GM15510 (cell line): Measurements from ENCODE around the gene DBN1.

Experiments used
- POLR2A ChIP-seq: IDR thresholded peaks from 3 replicates; pipeline ENCODE4 v1.6.1; 2011; ENCODE audit warnings: borderline replicate concordance; ENCODE audit not compliant: insufficient read length; ENCODE audit errors: extremely low read depth

The DBN1 gene

DNA sequence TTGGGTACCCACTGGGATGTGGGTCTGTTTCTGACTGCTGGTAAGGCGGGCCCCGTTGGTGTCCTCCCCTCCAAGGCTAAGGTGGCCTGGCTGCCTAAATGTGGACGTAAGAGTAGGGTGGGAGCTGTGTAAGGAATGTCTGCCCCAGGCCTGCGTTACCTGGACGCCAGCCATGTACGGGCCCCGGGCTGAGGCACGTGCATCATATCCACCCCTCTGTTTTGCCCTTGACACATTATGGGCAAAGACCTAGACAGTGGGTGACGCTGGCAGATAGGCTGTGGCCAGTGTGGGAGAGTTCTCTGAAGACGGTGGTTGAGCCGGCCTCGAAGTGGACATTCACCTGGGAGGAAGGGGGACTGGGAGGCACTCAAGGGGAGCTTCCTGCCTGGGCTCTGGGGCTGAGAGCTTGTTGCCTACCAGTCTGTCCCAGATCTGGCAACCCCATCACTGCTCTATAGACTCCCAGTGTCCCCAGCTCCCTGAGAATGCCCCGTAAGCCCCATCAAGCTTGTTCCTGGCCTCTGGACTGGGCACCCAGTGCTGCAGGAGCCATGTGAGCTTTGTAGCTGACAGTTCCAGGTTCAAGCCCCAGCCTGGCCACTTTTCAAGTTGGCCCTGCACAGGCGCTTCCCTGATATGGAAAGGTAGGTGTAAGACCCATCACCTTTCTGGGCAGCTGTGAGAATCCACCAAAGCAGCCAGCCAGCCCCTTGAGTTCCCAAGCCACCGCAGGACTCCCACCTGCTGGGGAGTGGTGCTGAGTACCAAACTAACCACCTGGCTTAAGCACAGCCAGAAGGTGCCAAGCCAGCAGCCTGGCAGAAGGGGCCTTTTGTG lies 30.1 kb downstream of the DBN1 start:
- no peak for TF ChIP-seq POLR2A

DNA sequence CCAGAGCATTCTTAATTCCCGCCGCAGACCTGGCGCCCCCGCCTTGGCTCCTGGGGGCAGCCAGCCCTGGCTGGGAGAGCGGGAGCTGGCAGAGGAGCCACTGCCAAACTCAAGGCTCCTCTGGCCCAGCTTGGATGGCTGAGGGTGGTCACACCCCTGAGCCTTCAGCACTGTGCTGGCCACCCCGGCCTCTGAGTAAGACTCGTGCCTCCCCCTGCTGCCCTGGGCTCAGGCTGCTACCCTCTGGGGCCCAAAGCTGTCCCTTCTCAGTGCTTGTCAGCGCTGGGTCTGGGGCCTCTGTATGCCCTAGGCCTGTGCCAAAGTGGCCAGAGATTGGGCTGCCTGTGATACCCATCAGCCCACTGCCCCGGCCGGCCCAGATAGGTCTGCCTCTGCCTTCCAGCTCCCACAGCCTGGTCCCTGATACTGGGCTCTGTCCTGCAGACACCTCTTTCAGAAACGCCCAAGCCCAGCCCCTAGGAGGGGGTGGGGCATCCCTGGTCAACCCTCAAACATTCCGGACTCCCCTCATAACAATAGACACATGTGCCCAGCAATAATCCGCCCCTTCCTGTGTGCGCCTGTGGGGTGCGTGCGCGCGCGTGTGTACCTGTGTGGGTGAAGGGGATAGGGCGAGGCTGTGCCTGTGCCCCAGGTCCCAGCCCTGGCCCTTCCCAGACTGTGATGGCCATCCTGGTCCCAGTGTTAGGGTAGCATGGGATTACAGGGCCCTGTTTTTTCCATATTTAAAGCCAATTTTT lies 31.2 kb downstream of the DBN1 start:
- TF ChIP-seq POLR2A: peak; percentile 5

DNA sequence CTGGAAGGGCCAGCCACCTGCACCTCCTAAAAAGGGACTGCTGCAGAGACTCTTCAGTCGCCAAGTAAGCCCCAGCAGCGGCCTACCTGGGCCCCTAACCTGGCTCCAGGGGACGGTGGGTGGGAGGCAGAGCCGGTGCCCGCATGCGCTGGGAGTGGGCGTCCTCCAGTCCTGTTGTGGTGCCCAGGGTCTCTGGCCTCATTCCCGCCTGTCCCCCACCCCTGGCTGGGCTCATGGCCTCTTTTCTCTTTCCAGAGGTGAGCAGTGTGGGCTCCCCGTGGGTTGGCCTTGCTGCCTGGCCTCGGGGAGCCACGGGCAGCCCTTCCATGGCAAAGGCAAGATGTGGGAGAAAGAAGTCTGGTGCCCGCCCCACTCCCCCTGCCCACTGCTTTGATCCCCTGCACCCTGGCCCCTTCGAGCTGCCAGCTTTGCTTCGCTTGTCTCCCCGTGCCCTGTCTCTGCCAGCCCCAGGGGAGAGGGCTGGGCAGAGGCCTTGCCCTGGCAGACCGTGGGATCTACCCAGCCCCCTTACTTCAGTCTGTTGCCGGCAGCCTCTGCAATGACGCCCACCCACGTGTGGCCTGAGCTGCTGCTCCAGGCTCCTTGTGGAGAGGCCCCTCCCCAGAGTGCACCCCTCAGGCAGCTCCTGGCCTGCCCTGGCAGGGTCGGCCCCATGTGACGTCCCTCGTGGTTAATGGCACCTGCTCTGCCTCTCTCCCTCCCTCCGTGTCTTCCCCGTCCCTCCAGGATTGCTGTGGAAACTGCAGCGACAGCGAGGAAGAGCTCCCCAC lies 32.2 kb downstream of the DBN1 start:
- no peak for TF ChIP-seq POLR2A

DNA sequence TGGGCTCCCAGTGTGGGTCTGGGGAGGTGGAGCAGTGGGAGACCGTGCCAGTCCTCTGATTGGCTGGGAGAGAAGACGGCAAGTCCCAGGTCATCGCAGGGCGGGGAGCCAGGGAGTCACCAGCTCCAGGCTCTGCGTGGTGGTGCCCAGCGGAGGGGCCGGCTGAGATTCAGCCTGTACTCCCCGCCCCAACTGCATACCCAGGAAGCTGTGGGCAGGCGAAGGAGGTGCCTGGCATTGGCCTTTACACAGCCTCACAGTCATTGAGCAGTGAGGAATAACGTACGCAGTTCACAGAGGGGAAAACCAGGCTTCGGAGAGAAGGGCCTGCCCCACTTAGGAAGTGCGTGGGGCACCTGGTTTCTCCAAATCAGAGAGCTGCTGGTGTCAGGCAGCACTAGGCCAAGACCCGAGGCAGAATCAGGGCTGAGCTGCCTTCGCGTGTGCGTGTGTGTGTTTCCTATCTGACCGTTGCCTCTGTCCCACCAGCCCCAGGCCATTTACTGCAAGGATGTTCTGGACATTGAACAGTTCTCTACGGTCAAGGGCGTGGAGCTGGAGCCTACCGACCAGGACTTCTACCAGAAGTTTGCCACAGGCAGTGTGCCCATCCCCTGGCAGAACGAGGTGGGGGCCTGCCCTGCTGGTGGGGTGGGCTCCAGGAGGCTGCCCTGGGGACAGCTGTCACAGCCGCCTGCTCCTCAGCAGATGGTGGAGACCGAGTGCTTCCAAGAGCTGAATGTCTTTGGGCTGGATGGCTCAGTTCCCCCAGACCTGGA lies 33.0 kb downstream of the DBN1 start:
- peak; percentile 25 for TF ChIP-seq POLR2A

DNA sequence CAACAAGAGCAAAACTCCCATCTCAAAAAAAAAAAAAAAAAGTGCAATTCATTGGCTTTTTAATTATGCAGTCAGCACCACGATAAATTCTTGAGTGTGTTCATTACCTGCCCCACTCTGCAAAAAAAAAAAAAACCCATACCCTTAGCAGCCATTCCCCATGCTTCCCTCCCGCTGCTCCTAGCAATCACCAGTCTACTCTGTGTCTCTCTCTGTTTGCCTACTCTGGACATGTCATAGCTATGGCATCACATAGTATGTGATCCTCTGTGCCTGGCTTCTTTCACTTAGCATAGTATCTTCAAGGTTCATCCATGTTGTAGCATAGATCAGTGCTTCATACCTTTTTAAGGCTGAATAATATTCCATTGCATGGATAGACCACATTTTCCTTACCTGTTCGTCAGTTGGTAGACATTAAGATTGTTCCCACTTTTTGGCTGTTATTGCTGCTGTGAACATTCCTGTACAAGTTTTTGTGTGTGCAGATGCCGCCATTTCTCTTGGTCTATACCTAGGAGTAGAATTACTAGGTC lies 33.8 kb downstream of the DBN1 start:
- TF ChIP-seq POLR2A: no peak

DNA sequence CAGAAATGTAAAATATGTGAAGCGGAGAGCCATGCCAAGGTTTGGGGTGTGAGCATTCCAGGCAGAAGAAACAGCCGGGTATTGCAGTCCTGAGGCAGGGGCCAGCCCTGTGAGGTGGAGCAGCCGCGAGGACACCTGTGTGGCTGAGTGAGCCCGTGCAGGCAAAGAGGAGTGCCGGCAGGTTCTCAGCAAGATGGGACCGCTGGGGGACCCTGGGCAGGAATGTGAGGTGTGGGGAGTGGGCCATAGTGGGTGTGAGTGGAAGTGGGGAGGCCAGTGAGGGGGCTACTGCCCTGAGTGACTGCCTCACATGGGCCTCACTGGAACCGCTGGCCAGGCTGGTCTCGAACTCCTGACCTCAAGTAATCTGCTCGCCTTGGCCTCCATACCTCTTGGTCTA lies 35.0 kb downstream of the DBN1 start:
- TF ChIP-seq POLR2A: no peak

DNA sequence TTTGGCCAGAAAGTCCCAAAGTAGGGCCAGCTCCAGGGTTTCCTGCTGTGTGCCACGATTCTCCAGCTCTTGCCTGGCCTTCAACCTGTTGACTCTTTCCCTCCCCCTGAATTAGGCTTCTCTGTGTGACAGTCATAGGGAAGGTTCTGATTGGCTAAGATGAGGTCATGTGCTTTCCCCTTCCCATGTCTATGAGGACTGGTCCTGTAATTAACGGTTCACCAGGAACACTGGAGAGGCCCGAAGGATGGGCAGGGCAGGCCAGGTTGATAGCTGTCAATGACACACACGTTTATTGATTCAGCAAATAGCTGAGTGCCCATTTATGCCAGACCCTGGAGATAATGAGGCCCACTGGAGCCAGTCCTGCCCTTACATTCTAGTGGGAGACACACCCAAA lies 35.8 kb downstream of the DBN1 start:
- no peak for TF ChIP-seq POLR2A

DNA sequence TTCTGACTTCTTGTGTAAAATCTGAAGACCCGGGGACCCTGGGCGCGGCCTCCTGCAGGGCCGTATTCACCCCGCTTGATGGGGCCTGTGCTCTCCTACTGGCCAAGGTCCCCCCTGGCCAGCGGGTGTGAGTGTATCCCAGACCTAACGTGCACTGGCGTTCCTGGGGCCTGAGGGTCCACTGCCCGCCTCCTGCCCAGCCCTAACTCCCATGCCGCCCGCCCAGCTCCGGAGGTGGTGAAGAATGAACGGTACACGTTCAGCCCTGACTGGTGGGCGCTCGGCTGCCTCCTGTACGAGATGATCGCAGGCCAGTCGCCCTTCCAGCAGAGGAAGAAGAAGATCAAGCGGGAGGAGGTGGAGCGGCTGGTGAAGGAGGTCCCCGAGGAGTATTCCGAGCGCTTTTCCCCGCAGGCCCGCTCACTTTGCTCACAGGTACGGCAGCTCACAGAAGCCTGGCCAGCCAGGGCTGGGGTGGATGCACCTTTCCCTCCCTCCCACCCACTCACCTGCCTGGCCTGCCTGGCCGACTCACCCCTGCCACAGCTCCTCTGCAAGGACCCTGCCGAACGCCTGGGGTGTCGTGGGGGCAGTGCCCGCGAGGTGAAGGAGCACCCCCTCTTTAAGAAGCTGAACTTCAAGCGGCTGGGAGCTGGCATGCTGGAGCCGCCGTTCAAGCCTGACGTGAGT lies 37.4 kb downstream of the DBN1 start:
- no peak for TF ChIP-seq POLR2A

DNA sequence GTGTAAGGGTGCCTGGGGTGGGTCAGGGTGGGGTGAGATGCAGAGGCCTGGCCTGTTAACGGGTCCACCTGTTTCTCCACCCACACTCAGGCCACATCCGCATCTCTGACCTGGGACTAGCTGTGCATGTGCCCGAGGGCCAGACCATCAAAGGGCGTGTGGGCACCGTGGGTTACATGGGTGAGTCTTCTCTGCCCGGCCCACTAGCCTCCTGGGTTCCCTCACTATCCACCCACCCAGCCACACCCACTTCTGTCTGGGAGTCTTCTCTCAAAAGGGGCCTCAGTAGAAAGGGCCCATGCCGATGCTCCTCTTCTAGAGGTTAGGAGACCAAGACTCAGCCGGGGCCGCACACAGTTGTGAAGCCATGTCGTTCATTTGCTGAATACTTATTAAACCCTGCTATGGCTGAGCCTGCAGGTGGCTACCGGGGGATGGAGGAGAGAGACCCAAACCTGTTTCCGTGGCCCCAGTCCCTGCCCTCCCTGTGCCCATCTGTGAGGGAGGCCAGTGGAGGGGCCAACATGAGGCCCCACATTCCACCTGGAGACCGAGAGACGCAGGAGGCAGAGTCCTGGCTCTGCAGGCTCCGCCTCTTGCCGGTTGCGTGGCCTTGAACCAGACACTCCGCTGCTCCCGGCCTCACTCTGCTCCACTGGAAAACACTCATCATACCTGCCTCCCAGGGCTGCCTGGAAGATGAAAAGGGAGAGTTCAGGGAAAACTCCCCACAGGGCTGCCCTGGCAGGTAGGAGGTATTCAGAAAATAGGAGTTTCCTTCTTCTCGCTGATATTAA lies 38.3 kb downstream of the DBN1 start:
- TF ChIP-seq POLR2A: no peak

DNA sequence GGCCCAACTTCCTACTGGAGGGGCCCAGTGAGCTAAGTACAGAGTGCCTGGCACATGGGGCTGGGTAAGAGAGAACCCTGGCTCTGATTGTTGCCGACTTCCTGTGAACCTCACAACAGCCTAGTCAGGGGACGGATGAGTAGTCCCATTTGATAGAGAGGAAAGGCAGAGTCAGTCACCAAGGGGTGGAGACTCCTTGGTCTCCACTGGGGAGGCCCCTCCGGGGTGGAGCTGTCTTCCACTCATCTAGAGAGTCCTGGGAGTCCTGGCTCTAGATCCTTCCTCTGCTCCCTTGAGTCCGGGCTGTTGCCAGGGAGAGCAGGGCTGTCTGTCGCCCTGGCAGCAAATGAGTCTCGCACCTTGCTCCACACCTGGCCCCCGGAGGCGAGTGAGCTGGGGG lies 39.0 kb downstream of the DBN1 start:
- no peak for TF ChIP-seq POLR2A

DNA sequence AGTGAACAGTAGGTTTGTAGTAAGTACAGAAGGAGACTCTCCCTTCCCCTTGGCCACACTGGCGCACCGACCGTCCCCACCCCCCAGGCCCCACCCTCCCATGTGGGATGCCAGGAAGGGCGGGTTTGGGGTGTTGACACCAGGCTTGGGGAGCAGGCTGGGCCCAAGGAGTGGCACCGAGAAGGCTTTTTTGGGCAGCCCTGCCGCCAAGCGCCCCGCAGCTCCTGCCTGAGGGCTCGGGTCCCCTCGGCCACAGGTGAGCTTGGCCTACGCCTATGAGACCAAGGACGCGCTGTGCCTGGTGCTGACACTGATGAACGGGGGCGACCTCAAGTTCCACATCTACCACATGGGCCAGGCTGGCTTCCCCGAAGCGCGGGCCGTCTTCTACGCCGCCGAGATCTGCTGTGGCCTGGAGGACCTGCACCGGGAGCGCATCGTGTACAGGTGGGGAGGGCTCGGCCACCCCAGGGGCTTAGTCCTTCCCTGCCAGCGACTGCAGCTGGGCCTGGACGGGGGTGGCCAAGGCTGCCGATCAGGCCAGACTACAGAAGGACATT lies 39.7 kb downstream of the DBN1 start:
- no peak for TF ChIP-seq POLR2A

DNA sequence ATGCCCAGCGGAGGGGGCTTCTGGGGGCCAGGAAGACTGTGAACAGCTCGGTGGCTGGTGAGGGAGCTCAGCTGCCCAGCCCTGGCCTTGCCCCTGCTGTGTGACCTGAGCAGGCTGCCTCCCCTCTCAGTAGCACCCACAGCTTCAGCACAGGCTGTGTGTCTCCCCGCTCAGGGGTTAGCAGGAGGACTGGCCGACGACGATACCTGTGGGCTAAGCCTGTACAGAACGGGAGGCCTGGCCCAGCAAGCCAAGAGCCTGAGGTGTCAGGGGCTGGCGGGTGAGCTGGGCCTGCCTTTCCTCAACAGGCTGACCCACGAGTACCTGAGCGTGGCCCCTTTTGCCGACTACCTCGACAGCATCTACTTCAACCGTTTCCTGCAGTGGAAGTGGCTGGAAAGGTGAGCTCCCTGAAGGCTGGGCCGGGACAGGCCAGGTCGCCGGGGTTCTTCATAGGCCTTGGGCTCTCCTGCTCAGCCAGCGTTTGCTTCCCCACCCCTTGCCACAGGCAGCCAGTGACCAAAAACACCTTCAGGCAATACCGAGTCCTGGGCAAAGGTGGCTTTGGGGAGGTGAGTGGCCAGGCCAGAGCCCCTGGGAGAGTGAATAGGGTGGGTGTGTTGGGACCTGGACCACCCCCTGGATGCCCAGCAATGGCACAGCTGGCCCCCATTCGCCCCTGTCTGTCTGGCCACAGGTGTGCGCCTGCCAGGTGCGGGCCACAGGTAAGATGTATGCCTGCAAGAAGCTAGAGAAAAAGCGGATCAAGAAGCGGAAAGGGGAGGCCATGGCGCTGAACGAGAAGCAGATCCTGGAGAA lies 40.4 kb downstream of the DBN1 start:
- TF ChIP-seq POLR2A: no peak
